ENCODE results near the gene ELF1.

DNA sequence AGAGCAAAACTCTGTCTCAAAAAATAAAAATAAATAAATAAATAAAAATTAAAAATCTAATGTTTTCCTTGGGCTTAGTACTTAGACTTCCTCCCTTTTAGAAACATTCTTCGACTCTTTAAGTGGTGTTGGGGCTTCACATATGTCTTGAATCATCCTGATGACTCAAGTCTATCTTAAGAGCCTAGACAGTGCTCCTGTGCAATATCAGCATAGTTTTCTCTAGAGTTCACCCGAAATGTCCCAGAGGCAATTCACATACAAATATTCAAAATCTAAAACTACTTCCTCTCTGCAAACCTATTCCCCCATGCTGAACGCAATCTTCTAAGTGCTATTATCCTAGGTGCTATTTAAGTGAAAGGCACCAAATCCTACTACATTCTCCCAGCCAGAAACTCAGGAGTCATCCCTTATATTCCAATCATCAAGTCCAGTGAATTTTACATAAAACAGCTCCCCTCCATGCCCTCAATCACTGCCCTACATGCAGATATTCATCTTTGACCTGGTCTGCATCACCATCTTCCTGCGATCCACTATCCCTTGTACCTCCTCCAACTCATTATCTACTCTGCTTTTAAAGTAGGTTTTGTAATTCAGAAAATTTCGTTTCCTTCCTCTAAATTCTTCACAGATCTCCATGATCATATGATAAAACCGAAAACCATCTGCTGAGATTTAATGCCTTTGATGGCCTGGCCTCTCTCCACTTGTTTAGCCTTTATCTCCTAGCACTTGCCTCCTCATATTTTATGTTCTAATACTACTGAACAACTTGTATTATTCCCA is 102.7 kb downstream of the ELF1 start:
- TF ChIP-seq, protein P1, sequence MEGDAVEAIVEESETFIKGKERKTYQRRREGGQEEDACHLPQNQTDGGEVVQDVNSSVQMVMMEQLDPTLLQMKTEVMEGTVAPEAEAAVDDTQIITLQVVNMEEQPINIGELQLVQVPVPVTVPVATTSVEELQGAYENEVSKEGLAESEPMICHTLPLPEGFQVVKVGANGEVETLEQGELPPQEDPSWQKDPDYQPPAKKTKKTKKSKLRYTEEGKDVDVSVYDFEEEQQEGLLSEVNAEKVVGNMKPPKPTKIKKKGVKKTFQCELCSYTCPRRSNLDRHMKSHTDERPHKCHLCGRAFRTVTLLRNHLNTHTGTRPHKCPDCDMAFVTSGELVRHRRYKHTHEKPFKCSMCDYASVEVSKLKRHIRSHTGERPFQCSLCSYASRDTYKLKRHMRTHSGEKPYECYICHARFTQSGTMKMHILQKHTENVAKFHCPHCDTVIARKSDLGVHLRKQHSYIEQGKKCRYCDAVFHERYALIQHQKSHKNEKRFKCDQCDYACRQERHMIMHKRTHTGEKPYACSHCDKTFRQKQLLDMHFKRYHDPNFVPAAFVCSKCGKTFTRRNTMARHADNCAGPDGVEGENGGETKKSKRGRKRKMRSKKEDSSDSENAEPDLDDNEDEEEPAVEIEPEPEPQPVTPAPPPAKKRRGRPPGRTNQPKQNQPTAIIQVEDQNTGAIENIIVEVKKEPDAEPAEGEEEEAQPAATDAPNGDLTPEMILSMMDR (IDR thresholded peaks at IDR 0.05; ENCODE audit: insufficient read depth, low read length, poor library complexity, severe bottlenecking), result no peak
- no peak for TF ChIP-seq EZH2phosphoT487 (conservative IDR thresholded peaks at IDR 0.05; ENCODE audit: low read length)

Data from SU-DHL-6 (cell line).